DMS 273 (cell line): ENCODE measurements around the gene SETD3.

Experiments used
- DNase-seq: peaks from one replicate; lab custom pipeline; 2025; ENCODE audit not compliant: unreplicated experiment; lab: John Stamatoyannopoulos, UW

SETD3 gene

GRCh38 chr14:99479906-99480869 is at the start of gene SETD3:
Gene SETD3 (minus strand): TSS chr14:99480859. CDS start chr14:99465805, 15,054 bp downstream.
- peak; percentile 78 for DNase-seq

- peak; percentile 53 for DNase-seq
Observed at GRCh38 chr14:99529899-99530298, 49.2 kb upstream of the SETD3 start.

GRCh38 chr14:99527427-99528076 is 46.9 kb upstream of the SETD3 start:
- DNase-seq, result no peak

GRCh38 chr14:99527026-99527425 is 46.4 kb upstream of the SETD3 start:
- DNase-seq, result no peak

- no peak for DNase-seq
Observed at GRCh38 chr14:99525699-99526080, 45.0 kb upstream of the SETD3 start.

GRCh38 chr14:99524804-99525698 is 44.4 kb upstream of the SETD3 start:
- peak; percentile 66 for DNase-seq

- DNase-seq, result no peak
Observed at GRCh38 chr14:99524091-99524661, 43.5 kb upstream of the SETD3 start.

GRCh38 chr14:99523704-99524055 is 43.0 kb upstream of the SETD3 start:
- no peak for DNase-seq

GRCh38 chr14:99522934-99523703 is 42.5 kb upstream of the SETD3 start:
- no peak for DNase-seq

- DNase-seq, result peak; percentile 57
Observed at GRCh38 chr14:99522457-99522891, 41.8 kb upstream of the SETD3 start.

GRCh38 chr14:99522025-99522401 is 41.4 kb upstream of the SETD3 start:
- no peak for DNase-seq

GRCh38 chr14:99521176-99522024 is 40.7 kb upstream of the SETD3 start:
- DNase-seq, result no peak

- DNase-seq, result peak; percentile 38
Observed at GRCh38 chr14:99520571-99521081, 40.0 kb upstream of the SETD3 start.

GRCh38 chr14:99519931-99520421 is 39.3 kb upstream of the SETD3 start:
- no peak for DNase-seq

- no peak for DNase-seq
Observed at GRCh38 chr14:99519347-99519881, 38.8 kb upstream of the SETD3 start.

- DNase-seq, result peak; percentile 83
Observed at GRCh38 chr14:99518441-99519346, 38.0 kb upstream of the SETD3 start.

- no peak for DNase-seq
Observed at GRCh38 chr14:99517643-99518381, 37.2 kb upstream of the SETD3 start.
